H9 (cell line): Measurements from ENCODE around the gene CLMP. TPM values are rescaled to one million over a fixed set of nuclear protein-coding genes. Genes with fewer than 3 reads are reported as not detected.

ENCODE experiments used
- DNase-seq: peaks from one replicate; pipeline ENCODE4 v3.0.0-alpha.2; 2017
- H2AFZ ChIP-seq: one replicate; pipeline ENCODE4 v1.6.1; 2013; ENCODE audit warnings: mild to moderate bottlenecking, low read length, control low read depth, moderate library complexity
- H2AK5ac ChIP-seq: 2 replicates; pipeline ENCODE4 v1.6.1; 2013; ENCODE audit warnings: low read length, control low read depth, mixed read lengths; ENCODE audit not compliant: insufficient read length
- H2BK120ac ChIP-seq: one replicate; pipeline ENCODE4 v1.6.1; 2013; ENCODE audit warnings: low read depth, mild to moderate bottlenecking, low read length, control low read depth, inconsistent platforms; ENCODE audit not compliant: poor library complexity, severe bottlenecking
- H2BK12ac ChIP-seq: 2 replicates; pipeline ENCODE4 v1.6.1; 2013; ENCODE audit warnings: low read length, control low read depth, mixed read lengths, low read depth; ENCODE audit not compliant: insufficient read length
- H2BK15ac ChIP-seq: 2 replicates; pipeline ENCODE4 v1.6.1; 2013; ENCODE audit warnings: low read depth, low read length, control low read depth
- H2BK20ac ChIP-seq: one replicate; pipeline ENCODE4 v1.6.1; 2013; ENCODE audit warnings: low read depth, mild to moderate bottlenecking, low read length, control low read depth, inconsistent platforms; ENCODE audit not compliant: poor library complexity, severe bottlenecking
- H2BK5ac ChIP-seq: 2 replicates; pipeline ENCODE4 v1.6.1; 2013; ENCODE audit warnings: low read length, control low read depth, mixed read lengths; ENCODE audit not compliant: insufficient read length
- H3K14ac ChIP-seq: 2 replicates; pipeline ENCODE4 v1.6.1; 2013; ENCODE audit warnings: low read length, control low read depth; ENCODE audit not compliant: insufficient read depth
- H3K18ac ChIP-seq: 2 replicates; pipeline ENCODE4 v1.6.1; 2013; ENCODE audit warnings: low read depth, mild to moderate bottlenecking, mixed read lengths, low read length, control low read depth; ENCODE audit not compliant: insufficient read length
- H3K23ac ChIP-seq: 2 replicates; pipeline ENCODE4 v1.6.1; 2013; ENCODE audit warnings: low read length, control low read depth, mixed read lengths, low read depth; ENCODE audit not compliant: insufficient read length
- H3K23me2 ChIP-seq: 2 replicates; pipeline ENCODE4 v1.6.1; 2013; ENCODE audit warnings: low read depth, mild to moderate bottlenecking, mixed read lengths, low read length, control low read depth; ENCODE audit not compliant: insufficient read length, poor library complexity, severe bottlenecking
- H3K27ac ChIP-seq: 2 replicates; pipeline ENCODE4 v1.5.1; 2013; ENCODE audit warnings: low read length, control low read depth, mixed read lengths, low read depth; ENCODE audit not compliant: insufficient read length
- H3K27me3 ChIP-seq: 2 replicates; pipeline ENCODE4 v1.6.1; 2013; ENCODE audit warnings: low read length, control low read depth, inconsistent platforms; ENCODE audit not compliant: insufficient read depth
- H3K4ac ChIP-seq: 2 replicates; pipeline ENCODE4 v1.6.1; 2013; ENCODE audit warnings: low read depth, mild to moderate bottlenecking, control low read depth, inconsistent platforms, low read length, moderate library complexity
- H3K4me1 ChIP-seq: 2 replicates; pipeline ENCODE4 v1.6.1; 2013; ENCODE audit warnings: low read length, control low read depth, inconsistent platforms; ENCODE audit not compliant: insufficient read depth
- H3K4me2 ChIP-seq: 2 replicates; pipeline ENCODE4 v1.6.1; 2013; ENCODE audit warnings: low read length, control low read depth, mixed read lengths; ENCODE audit not compliant: insufficient read length, insufficient read depth
- H3K56ac ChIP-seq: 2 replicates; pipeline ENCODE4 v1.6.1; 2013; ENCODE audit warnings: low read depth, mild to moderate bottlenecking, mixed read lengths, low read length, control low read depth; ENCODE audit not compliant: insufficient read length
- H3K79me1 ChIP-seq: 2 replicates; pipeline ENCODE4 v1.6.1; 2013; ENCODE audit warnings: low read depth, mild to moderate bottlenecking, moderate library complexity, low read length, control low read depth, inconsistent platforms; ENCODE audit not compliant: insufficient read depth, poor library complexity, severe bottlenecking
- H3K79me2 ChIP-seq: 2 replicates; pipeline ENCODE4 v1.6.1; 2013; ENCODE audit warnings: low read length, control low read depth, inconsistent platforms; ENCODE audit not compliant: insufficient read depth
- H3K9ac ChIP-seq: 2 replicates; pipeline ENCODE4 v1.6.1; 2013; ENCODE audit warnings: low read length, control low read depth, mixed read lengths; ENCODE audit not compliant: insufficient read length; ENCODE audit errors: extremely low read depth
- H3K9me3 ChIP-seq: one replicate; pipeline ENCODE4 v1.6.1; 2013; ENCODE audit warnings: low read depth, low read length, inconsistent platforms; ENCODE audit not compliant: control insufficient read depth
- H3T11ph ChIP-seq: one replicate; pipeline ENCODE4 v1.6.1; 2013; ENCODE audit warnings: mild to moderate bottlenecking, low read length, control low read depth, inconsistent platforms
- H4K20me1 ChIP-seq: one replicate; pipeline ENCODE4 v1.6.1; 2013; ENCODE audit not compliant: control insufficient read depth, insufficient read length, insufficient read depth
- H4K5ac ChIP-seq: 2 replicates; pipeline ENCODE4 v1.6.1; 2013; ENCODE audit warnings: low read depth, mild to moderate bottlenecking, mixed read lengths, low read length, control low read depth; ENCODE audit not compliant: insufficient read length
- H4K8ac ChIP-seq: replicated peaks from 2 replicates; pipeline ENCODE4 v1.6.1; 2013; ENCODE audit warnings: low read length, control low read depth, mixed read lengths, low read depth; ENCODE audit not compliant: insufficient read length
- H4K91ac ChIP-seq: 2 replicates; pipeline ENCODE4 v1.6.1; 2013; ENCODE audit warnings: low read depth, mild to moderate bottlenecking, moderate library complexity, mixed read lengths, low read length, control low read depth; ENCODE audit not compliant: insufficient read length
- H3K27ac Mint-ChIP-seq, 3 experiments: 2 replicates in 2 of 3; 3 replicates in 1 of 3; pipeline ENCODE4 v1.8.0; 2020 to 2021; ENCODE audit warnings: mixed read lengths in 3 of 3, mild to moderate bottlenecking in 1 of 3, moderate library complexity in 1 of 3
- H3K27me3 Mint-ChIP-seq: 2 replicates; pipeline ENCODE4 v1.8.0; 2021; ENCODE audit warnings: low read depth, mild to moderate bottlenecking, moderate library complexity, mixed read lengths
- H3K36me3 Mint-ChIP-seq, 3 experiments: 2 replicates in 2 of 3; 3 replicates in 1 of 3; pipeline ENCODE4 v1.8.0; 2020 to 2021; ENCODE audit warnings: low read depth in 3 of 3, mixed read lengths in 3 of 3; ENCODE audit not compliant: insufficient read depth in 1 of 3
- H3K4me1 Mint-ChIP-seq, 2 experiments: 2 replicates each; pipeline ENCODE4 v1.8.0; 2020; ENCODE audit warnings: mixed read lengths in 2 of 2
- H3K4me3 Mint-ChIP-seq, 2 experiments: 2 replicates in 1 of 2; 3 replicates in 1 of 2; pipeline ENCODE4 v1.8.0; 2020 to 2021; ENCODE audit warnings: mild to moderate bottlenecking in 2 of 2, mixed read lengths in 2 of 2, moderate library complexity in 1 of 2
- H3K9me3 Mint-ChIP-seq, 2 experiments: 2 replicates in 1 of 2; 3 replicates in 1 of 2; pipeline ENCODE4 v1.8.0; 2020; ENCODE audit warnings: mild to moderate bottlenecking in 2 of 2, mixed read lengths in 2 of 2, moderate library complexity in 1 of 2
- CTCF ChIP-seq: fragments of 200-600 bp; sonication (generic); conservative IDR thresholded peaks from 3 replicates; pipeline ENCODE4 v1.8.0; 2021; ENCODE audit warnings: antibody characterized with exemption, mild to moderate bottlenecking
- WGBS: extraction: QIAGEN DNeasy Blood & Tissue Kit; methylation state at CpG from one replicate; pipeline ENCODE4 v1.1.7; 2013; ENCODE audit warnings: missing lambda C conversion rate, low lambda C conversion rate, mixed read lengths; ENCODE audit not compliant: insufficient read length; ENCODE audit errors: extremely low coverage; 5-methylcytosine and 5-hydroxymethylcytosine counted together
- total RNA-seq: library from RNA; stranded (reverse); gene quantifications from 2 replicates; pipeline ENCODE4 v1.2.1, GENCODE V29; 2021

The CLMP gene
- total RNA-seq, 1 experiment from 2014 or later = 13.8 TPM

GRCh38 chr11:123211981-123212380 is 16.9 kb upstream of the CLMP start:
- no peak overlapping the region for H2BK5ac ChIP-seq
- H4K91ac ChIP-seq = no peak overlapping the region
- H3T11ph ChIP-seq = no peak overlapping the region
- H3K9me3 ChIP-seq = no peaks in the 10 kb centered on the region
- no peaks in the 10 kb centered on the region for H3K79me1 ChIP-seq
- no peak overlapping the region for H2BK12ac ChIP-seq
- no peak overlapping the region for H3K18ac ChIP-seq
- Mint-ChIP-seq H3K27me3 (peaks cover 8% of the 10 kb centered on the region), H3K36me3 (no peaks in the 10 kb centered on the region; a peak in 1 of 7 replicates), H3K27ac (no peak overlapping the region), H3K4me1 (peaks cover 29 to 32% of the 10 kb centered on the region in 2 experiments), H3K9me3 (peaks cover 3 to 7% of the 10 kb centered on the region in 2 experiments; a peak in 3 of 5 replicates), H3K4me3 (no peak overlapping the region)
- no peak overlapping the region for H2AK5ac ChIP-seq
- DNase-seq = no peak
- H3K27me3 ChIP-seq = 0 out of 2 replicates have a peak, but pooled peaks cover 2% of the 10 kb centered on the region
- no peak overlapping the region for H3K4ac ChIP-seq
- no peak overlapping the region for H2BK15ac ChIP-seq
- H4K20me1 ChIP-seq = no peaks in the 10 kb centered on the region
- no peak overlapping the region for H3K23ac ChIP-seq
- no peak overlapping the region for H2BK120ac ChIP-seq
- H3K14ac ChIP-seq = no peak overlapping the region
- no peak overlapping the region for H4K5ac ChIP-seq
- H4K8ac ChIP-seq = no peak overlapping the region
- H3K4me1 ChIP-seq = no peaks in the 10 kb centered on the region; the same call in 1 of the 2 replicates
- H3K4me2 ChIP-seq = no peak overlapping the region
- no peak for TF ChIP-seq CTCF
- no peak overlapping the region for H3K56ac ChIP-seq
- H3K79me2 ChIP-seq = no peaks in the 10 kb centered on the region
- no peaks in the 10 kb centered on the region for H3K23me2 ChIP-seq
- H3K27ac ChIP-seq = no peak overlapping the region
- no peak overlapping the region for H2AFZ ChIP-seq
- H3K9ac ChIP-seq = no peak overlapping the region
- no peak overlapping the region for H2BK20ac ChIP-seq
- 100% methylated on average over 1 of the region's 8 CpGs for WGBS
